NCI-H2227 (cell line): ENCODE measurements around the gene C16orf96.

ENCODE experiments used
- DNase-seq: peaks from one replicate; lab custom pipeline; 2025; ENCODE audit not compliant: unreplicated experiment; lab: John Stamatoyannopoulos, UW

Gene C16orf96

GRCh38 chr16:4615384-4616046, 59.4 kb downstream of the C16orf96 start:
- DNase-seq = peak; percentile 32

GRCh38 chr16:4616047-4616811, 60.1 kb downstream of the C16orf96 start:
- DNase-seq = peak; percentile 100

- no peak for DNase-seq
Measured at GRCh38 chr16:4617880-4618279, 61.7 kb downstream of the C16orf96 start.

- no peak for DNase-seq
Measured at GRCh38 chr16:4618645-4619418, 62.7 kb downstream of the C16orf96 start.

- no peak for DNase-seq
Measured at GRCh38 chr16:4623593-4623992, 67.5 kb downstream of the C16orf96 start.

GRCh38 chr16:4624015-4624826, 68.1 kb downstream of the C16orf96 start, which contains the start of gene MGRN1:
TSS of gene MGRN1 (plus strand) at chr16:4624826. CDS start at chr16:4624961, 135 bp downstream.
- DNase-seq = peak; percentile 98

GRCh38 chr16:4624827-4625559, 68.9 kb downstream of the C16orf96 start:
- peak; percentile 79 for DNase-seq

- no peak for DNase-seq
Measured at GRCh38 chr16:4625560-4626159, 69.5 kb downstream of the C16orf96 start.

GRCh38 chr16:4626396-4626795, 70.3 kb downstream of the C16orf96 start:
- DNase-seq = no peak

GRCh38 chr16:4628283-4628682, 72.1 kb downstream of the C16orf96 start:
- DNase-seq = no peak

- DNase-seq = no peak
Measured at GRCh38 chr16:4631444-4631843, 75.3 kb downstream of the C16orf96 start.

- no peak for DNase-seq
Measured at GRCh38 chr16:4633910-4634635, 77.9 kb downstream of the C16orf96 start.

- DNase-seq = no peak
Measured at GRCh38 chr16:4634768-4635167, 78.6 kb downstream of the C16orf96 start.

GRCh38 chr16:4636196-4636595, 80.1 kb downstream of the C16orf96 start:
- no peak for DNase-seq

GRCh38 chr16:4637501-4638166, 81.5 kb downstream of the C16orf96 start:
- DNase-seq = no peak

GRCh38 chr16:4639899-4640509, 83.9 kb downstream of the C16orf96 start:
- DNase-seq = no peak

- DNase-seq = no peak
Measured at GRCh38 chr16:4640572-4641305, 84.6 kb downstream of the C16orf96 start.
